Heart left ventricle (tissue), 13 donors: Measurements from ENCODE around the gene PRR14L.

ENCODE experiments used
- POLR2A ChIP-seq, 2 donors: fragments of 450-650 bp; IDR thresholded peaks; one replicate each; pipeline ENCODE4 v1.6.1; 2017; ENCODE audit warnings: antibody characterized with exemption in 2 of 2, mild to moderate bottlenecking in 2 of 2, moderate library complexity in 2 of 2
- TF ChIP-seq, protein P1 (sequence below), 12 donors: fragments of 200-600 bp; sonication (generic) in 4 of 12; IDR thresholded peaks; one replicate each; pipeline versions ENCODE4 v1.5.0 to v1.8.0; 2018 to 2022; ENCODE audit warnings: antibody characterized with exemption in 12 of 12, mild to moderate bottlenecking in 5 of 12
- donor health status: ischemic (EF 13 %, LVEDD 7.1; RV severe dilation, severe dysfunction).
- donor health status: DM: no; HTN: yes; CAD: no.
- donor health status: DM: no; HTN: no; CAD: no.
- donor health status: ischemic (EF 25% LVEDD 6.9; RV normal size, moderate dysfunction).
- donor health status: ischemic (EF 25% LVEDD 5.7; RV mildly dilated, moderate dysfunction).
- donor health status: ischemic (EF 35%, LVEDD 5.7; RV mildly dilated, moderate dysfunction).
- donor health status: nonischemic (EF 11% LVEDD 7.7; RV severe dilation, severe dysfunction).
- donor health status: DM: yes; HTN: yes; CAD: no.
- donor health status: PGD.
- donor health status: ischemic (EF 29% LVEDD 5.4; RV normal size, mild dysfunction).
- donor health status: nonischemic (EF 23%, LVEDD 6.1; RV moderate dilation, normal function).

GRCh38 chr22:31752096-31752847, 2.3 kb upstream of the PRR14L start:
- no peak for TF ChIP-seq POLR2A (IDR thresholded peaks at IDR 0.05)
- TF ChIP-seq, protein P1, sequence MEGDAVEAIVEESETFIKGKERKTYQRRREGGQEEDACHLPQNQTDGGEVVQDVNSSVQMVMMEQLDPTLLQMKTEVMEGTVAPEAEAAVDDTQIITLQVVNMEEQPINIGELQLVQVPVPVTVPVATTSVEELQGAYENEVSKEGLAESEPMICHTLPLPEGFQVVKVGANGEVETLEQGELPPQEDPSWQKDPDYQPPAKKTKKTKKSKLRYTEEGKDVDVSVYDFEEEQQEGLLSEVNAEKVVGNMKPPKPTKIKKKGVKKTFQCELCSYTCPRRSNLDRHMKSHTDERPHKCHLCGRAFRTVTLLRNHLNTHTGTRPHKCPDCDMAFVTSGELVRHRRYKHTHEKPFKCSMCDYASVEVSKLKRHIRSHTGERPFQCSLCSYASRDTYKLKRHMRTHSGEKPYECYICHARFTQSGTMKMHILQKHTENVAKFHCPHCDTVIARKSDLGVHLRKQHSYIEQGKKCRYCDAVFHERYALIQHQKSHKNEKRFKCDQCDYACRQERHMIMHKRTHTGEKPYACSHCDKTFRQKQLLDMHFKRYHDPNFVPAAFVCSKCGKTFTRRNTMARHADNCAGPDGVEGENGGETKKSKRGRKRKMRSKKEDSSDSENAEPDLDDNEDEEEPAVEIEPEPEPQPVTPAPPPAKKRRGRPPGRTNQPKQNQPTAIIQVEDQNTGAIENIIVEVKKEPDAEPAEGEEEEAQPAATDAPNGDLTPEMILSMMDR (IDR thresholded peaks at IDR 0.05): no peak
